OCI-LY7 (cell line): Measurements from ENCODE around the gene MACF1.

ENCODE experiments used
- CTCF ChIP-seq: fragments of 200-600 bp; sonication (generic); conservative IDR thresholded peaks from 2 replicates; pipeline ENCODE4 v1.5.1; 2014; ENCODE audit warnings: mild to moderate bottlenecking, antibody characterized with exemption, low read length, moderate library complexity, mixed read lengths
- EZH2phosphoT487 ChIP-seq: fragments of 200-600 bp; sonication (generic); IDR thresholded peaks from 2 replicates; pipeline ENCODE4 v1.6.1; 2018; ENCODE audit warnings: low read depth, borderline replicate concordance, mild to moderate bottlenecking, mixed run types, antibody characterized with exemption, low read length, moderate library complexity, mixed read lengths

GRCh38 chr1:39305555-39305954, 101.1 kb downstream of the MACF1 start:
- TF ChIP-seq CTCF (no peak), EZH2phosphoT487 (no peak)
